Measurements from ENCODE around the gene WBP2NL. TPM values are rescaled to one million over a fixed set of nuclear protein-coding genes. Genes with fewer than 3 reads are reported as not detected.
A peak's percentile ranks its signal among the peaks of the same experiment; 100 is the strongest.
"Not testable (repeated sequence)": the region's sequence is repeated elsewhere in the genome, so short reads cannot be mapped to it uniquely, and the experiment has no call there.

Gene WBP2NL
- total RNA-seq, 1 experiment from 2014 or later = not detected

DNA sequence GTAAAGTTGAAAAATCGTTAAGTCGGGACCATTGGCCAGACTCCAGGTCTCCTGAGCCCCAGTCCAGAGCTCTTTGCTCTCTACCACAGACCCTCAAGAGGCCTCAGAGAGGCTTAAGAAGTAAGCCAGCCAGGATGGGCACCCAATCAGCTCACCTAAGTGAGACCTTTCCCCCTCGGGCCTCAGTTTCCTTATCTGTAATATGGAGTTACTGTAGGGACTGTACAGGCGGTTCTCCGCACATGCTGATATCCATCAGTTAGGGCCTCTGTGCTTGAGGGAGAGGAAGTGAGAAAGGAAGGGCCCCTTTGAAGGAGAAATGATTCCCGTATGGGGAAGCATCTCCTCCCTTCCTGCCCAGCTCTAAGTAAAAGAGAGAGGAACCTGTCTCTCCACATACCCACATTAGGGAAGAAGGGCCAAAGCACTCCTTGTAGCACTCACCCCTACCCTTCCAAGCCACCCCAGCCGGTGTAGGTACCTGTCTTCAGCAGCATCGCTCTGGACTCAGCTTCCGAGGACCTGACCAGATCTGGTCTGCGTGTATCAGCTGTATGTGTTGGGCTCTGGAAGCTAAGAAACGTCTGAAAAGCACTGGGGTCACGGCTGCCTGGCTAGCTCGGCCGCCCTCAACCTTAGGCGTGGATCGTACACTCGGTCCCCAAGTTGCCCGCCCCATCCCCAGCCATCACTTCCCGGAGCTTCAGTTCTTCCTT, 71.4 kb downstream of the WBP2NL start:
- no peaks in the 10 kb centered on the region for H3K4me1 ChIP-seq
- peak overlapping the region; percentile 60 for H3K4me3 ChIP-seq
- no peak for DNase-seq
- no peaks in the 10 kb centered on the region for H3K9me3 ChIP-seq (replicated peaks)
- no peaks in the 10 kb centered on the region for H3K27me3 ChIP-seq
- H3K36me3 ChIP-seq = no peaks in the 10 kb centered on the region
- H3K27ac ChIP-seq = peak overlapping the region; percentile 49; the same call in 1 of the 2 replicates

- Histone ChIP-seq H3K36me3 (no peaks in the 10 kb centered on the region), H3K4me3 (peak within 1 kb of the TSS; percentile 60), H3K27me3 (no peaks in the 10 kb centered on the region), H3K4me1 (no peaks in the 10 kb centered on the region), H3K27ac (peak within 1 kb of the TSS; percentile 49), H3K9me3 (replicated peaks) (no peaks in the 10 kb centered on the region)
- DNase-seq = peak; percentile 96 to 97
Observed at GRCh38 chr22:42070517-42071422, 72.2 kb downstream of the WBP2NL start, which contains the start of gene NAGA. Gene NAGA, minus strand, starts transcription at chr22:42070812. Its CDS starts 515 bp downstream, at chr22:42070297.

DNA sequence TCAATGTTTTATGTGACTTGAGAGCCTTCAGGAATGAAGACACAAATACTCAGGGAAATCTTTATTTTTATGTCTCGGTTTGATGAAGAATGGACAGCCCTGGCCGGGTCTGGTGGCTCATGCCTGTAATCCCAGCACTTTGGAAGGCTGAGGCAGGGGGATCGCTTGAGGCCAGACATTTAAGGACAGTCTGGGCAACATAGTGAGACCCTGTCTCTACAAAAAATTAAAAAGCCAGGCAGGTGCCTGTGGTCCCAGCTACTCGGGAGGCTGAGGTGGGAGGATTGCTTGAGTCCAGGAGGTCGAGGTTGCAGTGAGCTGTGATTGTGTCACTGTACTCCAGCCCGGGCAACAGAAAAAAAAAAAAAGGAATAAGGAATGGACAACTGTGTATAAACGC, 72.9 kb downstream of the WBP2NL start:
- not testable (repeated sequence) for H3K9me3 ChIP-seq (replicated peaks); H3K4me1 ChIP-seq; H3K27ac ChIP-seq; H3K36me3 ChIP-seq; H3K27me3 ChIP-seq; DNase-seq
- H3K4me3 ChIP-seq = peak overlapping the region; percentile 60

- Histone ChIP-seq H3K4me3 (no peak overlapping the region), H3K9me3 (replicated peaks) (no peaks in the 10 kb centered on the region), H3K4me1 (no peaks in the 10 kb centered on the region), H3K27me3 (no peaks in the 10 kb centered on the region), H3K27ac (no peak overlapping the region), H3K36me3 (no peaks in the 10 kb centered on the region)
- DNase-seq = no peak
Observed at GRCh38 chr22:42072606-42073330, 74.2 kb downstream of the WBP2NL start.

GRCh38 chr22:42073621-42074041, 75.0 kb downstream of the WBP2NL start:
- Histone ChIP-seq H3K4me3 (no peak overlapping the region), H3K9me3 (replicated peaks) (no peaks in the 10 kb centered on the region), H3K27ac (no peak overlapping the region), H3K27me3 (no peaks in the 10 kb centered on the region), H3K36me3 (no peaks in the 10 kb centered on the region), H3K4me1 (peaks cover 5% of the 10 kb centered on the region; the same call in 1 of the 2 replicates)
- DNase-seq = no peak

DNA sequence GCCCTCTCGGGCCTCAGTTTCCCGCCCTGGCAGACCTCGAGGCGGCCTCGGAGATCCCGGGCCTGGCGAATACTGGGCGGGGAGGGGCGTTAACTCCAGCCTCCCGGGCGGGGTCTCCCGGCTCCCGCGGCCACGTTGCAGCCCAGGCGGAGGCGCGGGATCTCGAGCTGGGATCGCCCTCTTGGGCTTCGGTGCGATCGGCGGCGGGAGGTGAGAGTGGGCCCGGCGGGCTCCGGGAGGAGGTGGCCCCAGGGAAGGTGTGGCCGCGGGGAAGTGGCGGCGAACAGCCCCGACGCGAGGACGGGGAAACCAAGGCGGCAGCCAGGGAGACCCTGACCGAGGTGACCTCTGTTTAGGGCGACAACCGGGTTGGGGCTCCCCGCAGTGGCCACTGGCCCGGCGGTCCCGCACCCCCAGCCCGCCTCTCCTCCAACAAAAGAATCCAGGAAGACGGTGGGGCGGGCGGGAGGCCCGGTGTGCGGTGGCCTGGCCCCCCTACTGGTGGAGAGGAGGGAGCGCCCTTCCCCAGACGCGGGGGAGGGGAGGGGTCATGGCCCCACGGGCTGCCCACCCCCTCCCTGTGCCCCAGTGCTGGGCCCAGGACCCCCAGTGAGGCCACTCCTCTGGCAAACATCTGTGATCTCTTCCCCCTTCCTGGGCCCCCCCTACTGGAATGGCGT, 75.7 kb downstream of the WBP2NL start, which contains the start of gene PHETA2:
Gene PHETA2 (plus strand): TSS at position 117 of the 680 bp plus-strand sequence. CDS start 3,046 bp downstream, outside the sequence.
- H3K36me3 ChIP-seq = no peaks in the 10 kb centered on the region
- peaks cover 5% of the 10 kb centered on the region; the same call in 1 of the 2 replicates for H3K4me1 ChIP-seq
- no peak for DNase-seq
- no peaks in the 10 kb centered on the region for H3K27me3 ChIP-seq
- H3K4me3 ChIP-seq = no peak within 1 kb of the TSS
- H3K9me3 ChIP-seq (replicated peaks) = no peaks in the 10 kb centered on the region
- no peak within 1 kb of the TSS for H3K27ac ChIP-seq

- Histone ChIP-seq H3K27ac (no peak overlapping the region), H3K4me1 (peaks cover 5% of the 10 kb centered on the region; the same call in 1 of the 2 replicates), H3K9me3 (replicated peaks) (no peaks in the 10 kb centered on the region), H3K36me3 (no peaks in the 10 kb centered on the region), H3K4me3 (no peak overlapping the region), H3K27me3 (no peaks in the 10 kb centered on the region)
- DNase-seq = no peak
Observed at GRCh38 chr22:42074846-42075676, 76.5 kb downstream of the WBP2NL start.

- no peak for DNase-seq
- Histone ChIP-seq H3K27ac (no peak overlapping the region), H3K36me3 (no peaks in the 10 kb centered on the region), H3K4me1 (peaks cover 5% of the 10 kb centered on the region; the same call in 1 of the 2 replicates), H3K9me3 (replicated peaks) (no peaks in the 10 kb centered on the region), H3K27me3 (no peaks in the 10 kb centered on the region), H3K4me3 (no peak overlapping the region)
Observed at GRCh38 chr22:42076764-42077485, 78.3 kb downstream of the WBP2NL start.

DNA sequence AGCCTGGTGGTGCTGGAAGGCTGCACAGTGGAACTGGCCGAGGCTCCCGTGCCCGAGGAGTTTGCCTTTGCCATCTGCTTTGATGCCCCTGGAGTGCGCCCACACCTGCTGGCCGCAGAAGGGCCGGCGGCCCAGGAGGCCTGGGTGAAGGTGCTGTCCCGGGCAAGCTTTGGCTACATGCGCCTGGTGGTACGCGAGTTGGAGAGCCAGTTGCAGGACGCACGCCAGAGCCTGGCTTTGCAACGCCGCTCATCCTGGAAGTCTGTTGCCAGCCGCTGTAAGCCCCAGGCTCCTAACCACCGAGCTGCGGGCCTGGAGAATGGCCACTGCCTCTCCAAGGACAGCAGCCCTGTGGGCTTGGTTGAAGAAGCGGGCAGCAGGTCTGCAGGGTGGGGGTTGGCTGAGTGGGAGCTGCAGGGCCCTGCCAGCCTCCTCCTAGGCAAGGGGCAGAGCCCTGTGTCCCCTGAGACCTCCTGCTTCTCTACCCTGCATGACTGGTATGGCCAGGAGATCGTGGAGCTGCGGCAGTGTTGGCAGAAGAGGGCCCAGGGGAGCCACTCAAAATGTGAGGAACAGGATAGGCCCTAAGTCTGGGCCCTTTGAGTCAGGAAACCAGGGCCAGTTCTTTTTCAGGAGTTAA, 79.0 kb downstream of the WBP2NL start:
- no peak for DNase-seq
- no peaks in the 10 kb centered on the region for H3K36me3 ChIP-seq
- H3K4me3 ChIP-seq = no peak overlapping the region
- H3K27ac ChIP-seq = no peak overlapping the region
- H3K4me1 ChIP-seq = peaks cover 5% of the 10 kb centered on the region; the same call in 1 of the 2 replicates
- no peaks in the 10 kb centered on the region for H3K9me3 ChIP-seq (replicated peaks)
- no peaks in the 10 kb centered on the region for H3K27me3 ChIP-seq

Other genes with a start within 250 kb of the WBP2NL start
- gene CCDC134, start 198.1 kb upstream of the WBP2NL start, total RNA-seq (2014; rRNA removed; shearing (Covaris generic)) = 19.8 and 21.2 TPM in 2 replicates
- 100 and 103 TPM in 2 replicates for gene SREBF2, start 165.7 kb upstream of the WBP2NL start, total RNA-seq (2014; rRNA removed; shearing (Covaris generic))
- not detected in 2 replicates for gene SHISA8, start 83.7 kb upstream of the WBP2NL start, total RNA-seq (2014; rRNA removed; shearing (Covaris generic))
- gene TNFRSF13C, start 72.0 kb upstream of the WBP2NL start, total RNA-seq (2014; rRNA removed; shearing (Covaris generic)) = 0.94 and 1.8 TPM in 2 replicates
- 60.6 and 60.9 TPM in 2 replicates for gene CENPM, start 51.6 kb upstream of the WBP2NL start, total RNA-seq (2014; rRNA removed; shearing (Covaris generic))
- gene SEPTIN3, start 29.3 kb upstream of the WBP2NL start, total RNA-seq (2014; rRNA removed; shearing (Covaris generic)) = 1.1 TPM in 2 replicates
- gene NAGA, start 72.0 kb downstream of the WBP2NL start, total RNA-seq (2014; rRNA removed; shearing (Covaris generic)) = 13.0 and 14.4 TPM in 2 replicates
- gene PHETA2, start 75.5 kb downstream of the WBP2NL start, total RNA-seq (2014; rRNA removed; shearing (Covaris generic)) = 0.05 TPM in 1 of 2 replicates, not detected in the other
- 24.6 and 26.6 TPM in 2 replicates for gene SMDT1, start 80.9 kb downstream of the WBP2NL start, total RNA-seq (2014; rRNA removed; shearing (Covaris generic))
- gene NDUFA6, start 92.0 kb downstream of the WBP2NL start, total RNA-seq (2014; rRNA removed; shearing (Covaris generic)) = 112 and 113 TPM in 2 replicates
- 0.04 TPM in 1 of 2 replicates, not detected in the other for gene CYP2D6, start 132.0 kb downstream of the WBP2NL start, total RNA-seq (2014; rRNA removed; shearing (Covaris generic))

All from SJCRH30 (cell line).